ENCODE measurements around the gene TBX4. TPM values are rescaled to one million over a fixed set of nuclear protein-coding genes. Genes with fewer than 3 reads are reported as not detected.

TBX4 gene
- total and polyA plus RNA-seq, 9 of the 15 experiments (the other 6 are each of a cell fraction or from before 2014, with no cell fraction given): not detected

DNA sequence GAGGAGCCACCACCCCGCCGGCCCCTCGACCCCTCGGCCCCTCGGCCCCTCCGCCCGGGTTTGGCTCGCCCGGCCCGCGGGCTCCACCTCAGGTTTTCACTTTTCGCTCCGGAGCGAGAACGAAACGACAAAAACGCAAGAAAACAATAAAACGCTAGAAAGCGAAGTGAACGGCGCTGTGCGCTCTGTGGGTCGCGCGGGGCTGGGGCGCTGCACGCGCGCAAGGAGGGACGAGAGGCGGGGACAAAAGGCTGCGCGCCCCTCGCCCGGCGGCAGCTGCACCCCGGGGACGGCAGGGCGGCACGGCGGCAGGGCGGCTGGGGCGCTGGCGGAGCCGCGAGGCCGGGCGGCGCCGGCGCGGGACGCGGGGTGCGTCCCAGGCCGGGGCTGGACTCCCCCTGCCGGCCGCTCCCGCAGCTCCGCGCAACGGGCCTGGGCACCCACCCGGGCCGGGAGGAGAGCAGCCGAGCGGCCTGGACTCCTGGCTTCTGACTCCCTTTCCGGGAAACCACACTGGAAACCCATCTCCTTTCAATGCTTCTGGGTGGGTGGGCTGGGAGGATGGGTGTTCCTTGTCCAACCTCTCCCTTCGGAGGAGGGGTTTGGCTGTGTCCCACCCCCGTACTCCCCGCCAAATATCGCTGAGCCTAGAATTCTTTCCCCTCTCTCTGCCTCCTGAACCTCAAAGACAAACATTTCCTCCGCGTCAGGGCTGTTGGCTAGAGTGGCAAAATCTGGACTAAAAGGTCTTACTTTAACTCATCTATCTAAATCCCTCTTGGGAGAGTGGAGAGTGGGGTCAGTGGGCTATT is 42.7 kb upstream of the TBX4 start:
- peaks cover 0 to 38% of the 10 kb centered on the region in 2 experiments; a peak in 2 of 5 replicates for H3K4me1 ChIP-seq (replicated peaks in 1 of 2; ENCODE audit: control insufficient read depth in 2 of 2, insufficient read depth in 2 of 2, low read length in 2 of 2)
- H3K27me3 ChIP-seq (ENCODE audit: control insufficient read depth in 2 of 2, insufficient read depth in 2 of 2, low read length in 2 of 2): peaks cover 10 to 41% of the 10 kb centered on the region in 2 experiments; a peak in 3 of 5 replicates
- H3K9me3 ChIP-seq (replicated peaks; ENCODE audit: control insufficient read depth, insufficient read depth, low read depth, low read length): no peaks in the 10 kb centered on the region
- H3K4me2 ChIP-seq (ENCODE audit: insufficient read depth, low read length): peak overlapping the region; percentile 71; the same call in 1 of the 2 replicates
- peak overlapping the region; percentile 51 for H3K4me3 ChIP-seq
- DNase-seq (ENCODE audit: extremely low read depth in 1 of 4, low spot score in 3 of 4): peak; percentile 50 to 83 (median 82)
- no peaks in the 10 kb centered on the region for H3K36me3 ChIP-seq (ENCODE audit: control insufficient read depth, insufficient read depth, low read length)
- no peak overlapping the region for H3K27ac ChIP-seq (ENCODE audit: extremely low read depth, low read depth, low read length)
- ChIA-PET CTCF (ENCODE audit: low intra/inter-chr PET ratio) (interaction anchor here (0.9 kb wide), 1 partner anchor 438 kb away, joined by 5 read pairs; no protein-coding TSS in a partner anchor), POLR2A (no interaction called here)
- intact Hi-C loops (cut with micrococcal nuclease) (loop anchor here (10.0 kb wide), 1 partner anchor 425 kb away; no protein-coding TSS in a partner anchor), in situ Hi-C loops (cut with MboI) (no loop called here)
- H3K9me1 ChIP-seq (ENCODE audit: control insufficient read depth, insufficient read depth, low read length): no peaks in the 10 kb centered on the region
- H4K20me1 ChIP-seq (replicated peaks; ENCODE audit: control insufficient read depth, insufficient read depth, low read length): no peaks in the 10 kb centered on the region
- no peak for FAIRE-seq
- no TSS peak for BruUV-seq (replicated peaks)
- ATAC-seq: peak; percentile 88
- peak overlapping the region; percentile 87 for H2AFZ ChIP-seq (ENCODE audit: low read depth, low read length)
- peak overlapping the region in 1 of 2 experiments; percentile 82; a peak in 3 of 4 replicates for H3K9ac ChIP-seq (ENCODE audit: insufficient read depth in 1 of 2, low read depth in 2 of 2, low read length in 2 of 2)
- H3K79me2 ChIP-seq (ENCODE audit: control insufficient read depth, insufficient read depth, low read length): no peaks in the 10 kb centered on the region
- WGBS (ENCODE audit: insufficient coverage, low coverage, missing lambda C conversion rate): 2% methylated on average over 50 of the region's 73 CpGs
- TF ChIP-seq CCNT2 (IDR thresholded peaks at IDR 0.05; ENCODE audit: borderline replicate concordance, extremely low read depth, insufficient read length, low read depth, low read length) (peak; percentile 56), SMAD4 (CRISPR knock-in tag; conservative IDR thresholded peaks at IDR 0.05) (peak; percentile 33; the same call in 1 of the 2 replicates), MAFF (IDR thresholded peaks at IDR 0.05; ENCODE audit: low read length) (no peak), GATAD2B (IDR thresholded peaks at IDR 0.05; ENCODE audit: borderline replicate concordance) (peak; percentile 53; the same call in 1 of the 2 replicates), RB1 (IDR thresholded peaks at IDR 0.05; ENCODE audit: low read depth) (peak; percentile 79), MAZ (CRISPR knock-in tag; conservative IDR thresholded peaks at IDR 0.05 in 1 of 2, IDR thresholded peaks at IDR 0.05 in 1 of 2) (0 out of 4 replicates have a peak, but pooled peaks of 1 of the 2 experiments have one; percentile 36), CTBP1 (IDR thresholded peaks at IDR 0.05; ENCODE audit: borderline replicate concordance) (peak; percentile 20; the same call in 1 of the 2 replicates), NEUROD1 (IDR thresholded peaks at IDR 0.05; ENCODE audit: borderline replicate concordance, low read depth, low read length, partially characterized antibody) (no peak)
- TF ChIP-seq, protein P1, sequence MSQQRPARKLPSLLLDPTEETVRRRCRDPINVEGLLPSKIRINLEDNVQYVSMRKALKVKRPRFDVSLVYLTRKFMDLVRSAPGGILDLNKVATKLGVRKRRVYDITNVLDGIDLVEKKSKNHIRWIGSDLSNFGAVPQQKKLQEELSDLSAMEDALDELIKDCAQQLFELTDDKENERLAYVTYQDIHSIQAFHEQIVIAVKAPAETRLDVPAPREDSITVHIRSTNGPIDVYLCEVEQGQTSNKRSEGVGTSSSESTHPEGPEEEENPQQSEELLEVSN (IDR thresholded peaks at IDR 0.05; ENCODE audit: borderline replicate concordance in 1 of 2, extremely low read depth in 1 of 2, insufficient read depth in 1 of 2, insufficient read length in 1 of 2, low read depth in 1 of 2, low read length in 1 of 2, poor library complexity in 1 of 2, severe bottlenecking in 1 of 2): peak; percentile 69 to 83
- TF ChIP-seq, protein P2, sequence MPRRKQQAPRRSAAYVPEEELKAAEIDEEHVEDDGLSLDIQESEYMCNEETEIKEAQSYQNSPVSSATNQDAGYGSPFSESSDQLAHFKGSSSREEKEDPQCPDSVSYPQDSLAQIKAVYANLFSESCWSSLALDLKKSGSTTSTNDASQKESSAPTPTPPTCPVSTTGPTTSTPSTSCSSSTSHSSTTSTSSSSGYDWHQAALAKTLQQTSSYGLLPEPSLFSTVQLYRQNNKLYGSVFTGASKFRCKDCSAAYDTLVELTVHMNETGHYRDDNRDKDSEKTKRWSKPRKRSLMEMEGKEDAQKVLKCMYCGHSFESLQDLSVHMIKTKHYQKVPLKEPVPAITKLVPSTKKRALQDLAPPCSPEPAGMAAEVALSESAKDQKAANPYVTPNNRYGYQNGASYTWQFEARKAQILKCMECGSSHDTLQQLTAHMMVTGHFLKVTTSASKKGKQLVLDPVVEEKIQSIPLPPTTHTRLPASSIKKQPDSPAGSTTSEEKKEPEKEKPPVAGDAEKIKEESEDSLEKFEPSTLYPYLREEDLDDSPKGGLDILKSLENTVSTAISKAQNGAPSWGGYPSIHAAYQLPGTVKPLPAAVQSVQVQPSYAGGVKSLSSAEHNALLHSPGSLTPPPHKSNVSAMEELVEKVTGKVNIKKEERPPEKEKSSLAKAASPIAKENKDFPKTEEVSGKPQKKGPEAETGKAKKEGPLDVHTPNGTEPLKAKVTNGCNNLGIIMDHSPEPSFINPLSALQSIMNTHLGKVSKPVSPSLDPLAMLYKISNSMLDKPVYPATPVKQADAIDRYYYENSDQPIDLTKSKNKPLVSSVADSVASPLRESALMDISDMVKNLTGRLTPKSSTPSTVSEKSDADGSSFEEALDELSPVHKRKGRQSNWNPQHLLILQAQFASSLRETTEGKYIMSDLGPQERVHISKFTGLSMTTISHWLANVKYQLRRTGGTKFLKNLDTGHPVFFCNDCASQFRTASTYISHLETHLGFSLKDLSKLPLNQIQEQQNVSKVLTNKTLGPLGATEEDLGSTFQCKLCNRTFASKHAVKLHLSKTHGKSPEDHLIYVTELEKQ (CRISPR knock-in tag; IDR thresholded peaks at IDR 0.05): no peak
- TF ChIP-seq, protein P3, sequence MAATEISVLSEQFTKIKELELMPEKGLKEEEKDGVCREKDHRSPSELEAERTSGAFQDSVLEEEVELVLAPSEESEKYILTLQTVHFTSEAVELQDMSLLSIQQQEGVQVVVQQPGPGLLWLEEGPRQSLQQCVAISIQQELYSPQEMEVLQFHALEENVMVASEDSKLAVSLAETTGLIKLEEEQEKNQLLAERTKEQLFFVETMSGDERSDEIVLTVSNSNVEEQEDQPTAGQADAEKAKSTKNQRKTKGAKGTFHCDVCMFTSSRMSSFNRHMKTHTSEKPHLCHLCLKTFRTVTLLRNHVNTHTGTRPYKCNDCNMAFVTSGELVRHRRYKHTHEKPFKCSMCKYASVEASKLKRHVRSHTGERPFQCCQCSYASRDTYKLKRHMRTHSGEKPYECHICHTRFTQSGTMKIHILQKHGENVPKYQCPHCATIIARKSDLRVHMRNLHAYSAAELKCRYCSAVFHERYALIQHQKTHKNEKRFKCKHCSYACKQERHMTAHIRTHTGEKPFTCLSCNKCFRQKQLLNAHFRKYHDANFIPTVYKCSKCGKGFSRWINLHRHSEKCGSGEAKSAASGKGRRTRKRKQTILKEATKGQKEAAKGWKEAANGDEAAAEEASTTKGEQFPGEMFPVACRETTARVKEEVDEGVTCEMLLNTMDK (IDR thresholded peaks at IDR 0.05; ENCODE audit: borderline replicate concordance, insufficient read depth, low read depth, low read length, poor library complexity, severe bottlenecking): peak; percentile 85

All from K562 (cell line).